Mucosa of descending colon (tissue), 3 donors: Measurements from ENCODE around the gene CCT8L2. TPM values are rescaled to one million over a fixed set of nuclear protein-coding genes. Genes with fewer than 3 reads are reported as not detected.
"Not testable (repeated sequence)": the region's sequence is repeated elsewhere in the genome, so short reads cannot be mapped to it uniquely, and the experiment has no call there.

Experiments
- ATAC-seq: fragments of 200-7000 bp; cut with Tn5 transposase; one replicate; pipeline ENCODE4 v1.9.1; 2020; ENCODE audit warnings: mild to moderate bottlenecking, moderate library complexity
- DNase-seq, 3 donors: peaks; one replicate each; pipeline ENCODE4 v3.0.0-alpha.2; 2020
- H3K36me3 ChIP-seq: fragments of 200-600 bp; one replicate; pipeline ENCODE4 v1.8.0; 2021; ENCODE audit warnings: low read depth, mild to moderate bottlenecking
- H3K4me1 ChIP-seq: fragments of 200-600 bp; one replicate; pipeline ENCODE4 v1.8.0; 2021; ENCODE audit warnings: low read depth, mild to moderate bottlenecking
- H3K4me3 ChIP-seq: fragments of 200-600 bp; one replicate; pipeline ENCODE4 v1.8.0; 2021; ENCODE audit warnings: mild to moderate bottlenecking
- H3K9me3 ChIP-seq: fragments of 200-600 bp; one replicate; pipeline ENCODE4 v1.8.0; 2021; ENCODE audit warnings: mild to moderate bottlenecking
- CTCF ChIP-seq: fragments of 200-600 bp; IDR thresholded peaks from one replicate; pipeline ENCODE4 v1.8.0; 2022; ENCODE audit warnings: antibody characterized with exemption, mild to moderate bottlenecking
- intact Hi-C, 2 donors: fragments of 100-400 bp; cut with DNase I in 1 of 2; cut with micrococcal nuclease in 1 of 2; formaldehyde crosslinking; loops; one replicate each; pipeline versions ENCODE4 v1.11.0 to v1.11.1; 2022; cut with DNase I, micrococcal nuclease
- total RNA-seq, 3 donors: library from RNA; stranded (reverse); fragmentation: NEBNext Ultra II Directional in 2 of 3; extraction: Animal tissue kit (Norgen Biotek cat#: 25700) in 2 of 3; gene quantifications; one replicate each; pipeline versions ENCODE4 v1.2.1 to v1.2.4, GENCODE V29; 2021 to 2023
- donor health status: DM: no; HTN: no; CAD: no; lungs with moderate emphysema.
- donor health status: DM: no; HTN: no; CAD: no.
- donor health status: DM: no; HTN: yes; CAD: no.

Gene CCT8L2
- total RNA-seq, 3 donors from 2014 or later: not detected

DNA sequence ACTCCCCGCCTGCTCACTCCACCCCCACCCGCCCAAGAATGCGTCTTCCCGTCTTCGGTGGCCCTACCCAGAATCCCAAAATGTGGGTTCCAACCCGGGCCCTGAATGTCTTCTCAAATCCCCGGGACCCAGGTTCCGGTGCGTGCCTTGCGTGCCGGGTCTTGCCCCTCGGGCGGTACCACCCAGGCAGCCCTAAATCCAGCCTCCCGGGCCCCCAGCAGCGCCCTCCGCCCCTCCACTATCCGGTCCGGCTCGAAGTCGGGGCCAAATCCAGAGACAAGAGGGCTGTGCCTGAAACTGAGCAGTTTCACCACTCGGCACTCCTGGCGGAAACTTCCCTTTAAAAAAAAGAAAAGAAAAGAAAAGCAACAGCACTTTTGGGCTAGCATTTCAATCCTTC, 16.3 kb upstream of the CCT8L2 start:
- ATAC-seq (no peak), DNase-seq (no peak)
- no peaks in the 10 kb centered on the region for H3K4me1 ChIP-seq
- TF ChIP-seq CTCF: no peak
- intact Hi-C loops: no loop called here
- H3K9me3 ChIP-seq: peaks cover 29% of the 10 kb centered on the region
- H3K4me3 ChIP-seq: no peak overlapping the region
- H3K36me3 ChIP-seq: no peaks in the 10 kb centered on the region

DNA sequence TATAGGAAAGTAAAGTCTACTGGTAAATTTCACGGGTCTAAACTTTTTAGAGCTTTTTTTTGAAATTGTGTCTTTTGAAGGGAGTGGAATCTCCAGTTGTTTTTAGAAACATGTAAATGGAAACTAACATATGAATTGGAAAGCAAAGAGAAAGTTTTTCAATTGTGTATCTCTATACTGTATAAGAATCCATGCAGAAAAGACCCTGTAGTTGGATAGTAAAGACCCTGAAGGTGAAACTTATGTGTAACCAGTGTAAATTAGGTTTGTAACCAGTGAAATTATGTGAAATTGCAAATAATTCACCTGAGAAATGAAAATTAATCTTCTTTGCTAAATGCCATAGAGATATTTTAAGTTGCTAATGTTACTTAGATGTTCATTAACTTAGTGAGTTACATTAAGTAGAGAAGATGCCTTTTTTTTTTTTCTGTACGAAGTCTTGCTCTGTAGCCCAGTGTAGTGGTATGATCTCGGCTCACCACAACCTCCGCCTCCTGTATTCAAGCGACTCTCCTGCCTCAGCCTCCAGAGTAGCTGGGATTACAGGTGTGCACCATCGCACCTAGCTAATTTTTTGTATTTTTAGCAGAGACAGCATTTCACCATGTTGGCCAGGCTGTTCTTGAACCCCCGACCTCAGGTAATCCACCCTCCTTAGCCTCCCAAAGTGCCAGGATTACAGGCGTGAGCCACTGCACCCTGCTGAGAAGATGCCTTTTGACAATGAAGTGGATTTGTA, 11.8 kb upstream of the CCT8L2 start:
- H3K36me3 ChIP-seq, H3K4me1 ChIP-seq, H3K4me3 ChIP-seq, intact Hi-C loops, ATAC-seq, DNase-seq: not testable (repeated sequence)
- H3K9me3 ChIP-seq: peaks cover 17% of the 10 kb centered on the region

- ATAC-seq, H3K4me1 ChIP-seq, H3K4me3 ChIP-seq, DNase-seq, H3K36me3 ChIP-seq, intact Hi-C loops: not testable (repeated sequence)
- H3K9me3 ChIP-seq: peaks cover 12% of the 10 kb centered on the region
Observed at GRCh38 chr22:16603770-16604242, 11.2 kb upstream of the CCT8L2 start.

GRCh38 chr22:16603448-16603768, 10.8 kb upstream of the CCT8L2 start:
- no peak for TF ChIP-seq CTCF
- Histone ChIP-seq H3K4me3 (no peak overlapping the region), H3K4me1 (no peaks in the 10 kb centered on the region), H3K9me3 (peaks cover 10% of the 10 kb centered on the region), H3K36me3 (no peaks in the 10 kb centered on the region)
- DNase-seq (no peak), ATAC-seq (no peak)
- intact Hi-C loops: no loop called here

- H3K4me3 ChIP-seq, DNase-seq, H3K36me3 ChIP-seq, intact Hi-C loops, H3K4me1 ChIP-seq, ATAC-seq, H3K9me3 ChIP-seq: not testable (repeated sequence)
Observed at GRCh38 chr22:16602728-16603447, 10.3 kb upstream of the CCT8L2 start.

DNA sequence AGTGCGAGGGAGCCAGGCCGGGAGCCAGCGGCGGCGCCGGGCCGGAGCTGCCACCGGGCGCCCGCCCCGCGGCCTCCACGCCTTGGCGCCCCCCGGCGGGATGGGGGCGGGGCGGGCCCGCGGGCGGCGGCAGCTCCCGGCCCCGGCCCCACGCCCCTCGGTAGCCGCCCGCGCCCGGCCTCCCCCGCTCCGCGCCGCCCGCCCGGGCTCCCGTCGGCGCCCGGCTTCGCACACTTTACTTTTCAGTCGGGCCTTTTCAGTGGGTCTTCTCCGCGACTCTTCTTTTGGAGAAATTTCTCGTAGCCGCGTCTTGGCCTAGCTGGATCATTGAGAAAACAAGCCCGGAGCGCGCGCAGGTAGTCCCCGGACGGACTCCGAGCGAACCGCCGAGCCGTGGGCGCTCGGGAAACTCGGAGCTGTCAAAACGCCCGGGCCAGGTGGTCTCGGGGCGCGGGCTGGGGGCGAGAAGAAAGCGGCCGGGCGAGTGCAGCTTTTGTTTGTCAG, 9.7 kb upstream of the CCT8L2 start:
- H3K36me3 ChIP-seq, ATAC-seq, H3K4me3 ChIP-seq, intact Hi-C loops, H3K4me1 ChIP-seq, DNase-seq: not testable (repeated sequence)
- H3K9me3 ChIP-seq: peaks cover 10% of the 10 kb centered on the region

- Histone ChIP-seq H3K4me1 (no peaks in the 10 kb centered on the region), H3K36me3 (no peaks in the 10 kb centered on the region), H3K9me3 (peaks cover 11% of the 10 kb centered on the region), H3K4me3 (no peak overlapping the region)
- intact Hi-C loops: no loop called here
- no peak for TF ChIP-seq CTCF
- ATAC-seq (no peak), DNase-seq (no peak)
Observed at GRCh38 chr22:16601437-16602223, 9.0 kb upstream of the CCT8L2 start.

GRCh38 chr22:16600644-16601436, 8.2 kb upstream of the CCT8L2 start:
- DNase-seq (peak in 2 of 3 donors; percentile 10 to 61), ATAC-seq (peak; percentile 65)
- H3K36me3 ChIP-seq, H3K4me1 ChIP-seq, H3K4me3 ChIP-seq, intact Hi-C loops: not testable (repeated sequence)
- H3K9me3 ChIP-seq: peaks cover 11% of the 10 kb centered on the region

DNA sequence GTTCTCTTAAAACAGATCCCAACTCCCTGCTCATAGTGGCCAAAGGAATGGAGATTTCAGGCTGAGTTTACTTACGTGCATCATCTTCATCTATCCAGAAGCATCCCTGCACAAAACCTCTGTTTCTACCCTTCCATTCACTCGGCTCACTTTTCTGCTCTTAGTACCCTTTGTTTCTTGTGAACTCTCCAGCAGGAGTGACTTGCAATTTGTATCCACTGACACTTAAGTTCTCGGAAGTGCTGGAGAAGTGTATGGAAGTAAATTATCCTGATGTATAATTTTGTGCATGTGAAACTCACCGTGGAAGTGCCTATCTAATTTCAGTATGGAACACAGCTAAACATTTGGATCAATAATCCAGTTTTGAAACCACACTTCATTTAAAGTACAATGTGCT, 7.0 kb upstream of the CCT8L2 start:
- H3K9me3 ChIP-seq: peaks cover 14% of the 10 kb centered on the region
- H3K36me3 ChIP-seq, intact Hi-C loops, H3K4me3 ChIP-seq, ATAC-seq, H3K4me1 ChIP-seq, DNase-seq: not testable (repeated sequence)

DNA sequence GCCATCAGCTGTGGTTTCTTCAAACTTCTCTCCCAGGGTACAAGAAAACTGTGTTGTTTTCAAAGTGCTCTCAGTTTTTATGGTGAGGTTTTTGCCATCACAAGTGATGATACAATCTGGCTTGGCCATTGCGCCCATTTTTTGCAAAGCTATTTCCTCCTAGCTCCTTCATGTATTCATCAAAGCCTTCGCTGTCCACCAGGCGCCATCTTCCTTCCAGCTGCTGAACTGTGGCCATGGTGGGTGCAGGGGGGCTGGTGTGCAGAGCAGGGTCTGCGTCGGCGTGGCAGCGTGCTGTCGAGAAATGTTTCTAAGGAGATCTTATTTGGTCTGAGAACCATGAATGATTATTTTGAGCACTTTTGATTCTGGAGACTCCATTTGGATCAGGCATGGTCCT, 2.6 kb upstream of the CCT8L2 start:
- ATAC-seq, H3K4me3 ChIP-seq, H3K36me3 ChIP-seq, intact Hi-C loops, DNase-seq, H3K4me1 ChIP-seq: not testable (repeated sequence)
- peaks cover 26% of the 10 kb centered on the region for H3K9me3 ChIP-seq
